HL-60 (cell line): ENCODE results near the gene MCM3AP.
A peak's percentile ranks its signal among the peaks of the same experiment; 100 is the strongest.

Source experiments
- DNase-seq, 2 experiments: peaks; one replicate each; pipeline ENCODE4 v3.0.0-alpha.2; 2010 to 2020; ENCODE audit warnings: low read depth in 1 of 2, low spot score in 1 of 2
- H3K27ac ChIP-seq: fragments of 250-450 bp; sonication (Bioruptor Pico); replicated peaks from 2 replicates; pipeline ENCODE4 v1.5.1; 2020; ENCODE audit warnings: mild to moderate bottlenecking, moderate library complexity
- H3K27me3 ChIP-seq: fragments of 250-450 bp; sonication (Bioruptor Pico); 2 replicates; pipeline ENCODE4 v1.5.1; 2021; ENCODE audit warnings: mild to moderate bottlenecking, moderate library complexity; ENCODE audit not compliant: insufficient read depth, poor library complexity, severe bottlenecking
- H3K4me3 ChIP-seq: replicated peaks from 2 replicates; pipeline ENCODE4 v1.5.1; 2011; ENCODE audit warnings: mild to moderate bottlenecking, control low read depth, low read length; ENCODE audit not compliant: insufficient read depth
- CTCF ChIP-seq: IDR thresholded peaks from one replicate; pipeline ENCODE4 v1.5.1; 2011; ENCODE audit warnings: low read length, control low read depth, inconsistent platforms; ENCODE audit not compliant: insufficient read depth
- GABPA ChIP-seq: IDR thresholded peaks from 2 replicates; pipeline ENCODE4 v1.6.1; 2012; ENCODE audit warnings: low read depth
- POLR2AphosphoS5 ChIP-seq: IDR thresholded peaks from 2 replicates; pipeline ENCODE4 v1.6.1; 2012; ENCODE audit warnings: low read depth
- SPI1 ChIP-seq: IDR thresholded peaks from 2 replicates; pipeline ENCODE4 v1.6.1; 2012; ENCODE audit warnings: low read depth, mild to moderate bottlenecking, borderline replicate concordance
- TF ChIP-seq, protein P1 (sequence below): IDR thresholded peaks from 2 replicates; pipeline ENCODE4 v1.6.1; 2012; ENCODE audit warnings: low read depth; ENCODE audit not compliant: insufficient replicate concordance

MCM3AP gene

GRCh38 chr21:46191686-46192575 is 93.5 kb downstream of the MCM3AP start:
- no peak overlapping the region for H3K27ac ChIP-seq
- TF ChIP-seq, protein P1, sequence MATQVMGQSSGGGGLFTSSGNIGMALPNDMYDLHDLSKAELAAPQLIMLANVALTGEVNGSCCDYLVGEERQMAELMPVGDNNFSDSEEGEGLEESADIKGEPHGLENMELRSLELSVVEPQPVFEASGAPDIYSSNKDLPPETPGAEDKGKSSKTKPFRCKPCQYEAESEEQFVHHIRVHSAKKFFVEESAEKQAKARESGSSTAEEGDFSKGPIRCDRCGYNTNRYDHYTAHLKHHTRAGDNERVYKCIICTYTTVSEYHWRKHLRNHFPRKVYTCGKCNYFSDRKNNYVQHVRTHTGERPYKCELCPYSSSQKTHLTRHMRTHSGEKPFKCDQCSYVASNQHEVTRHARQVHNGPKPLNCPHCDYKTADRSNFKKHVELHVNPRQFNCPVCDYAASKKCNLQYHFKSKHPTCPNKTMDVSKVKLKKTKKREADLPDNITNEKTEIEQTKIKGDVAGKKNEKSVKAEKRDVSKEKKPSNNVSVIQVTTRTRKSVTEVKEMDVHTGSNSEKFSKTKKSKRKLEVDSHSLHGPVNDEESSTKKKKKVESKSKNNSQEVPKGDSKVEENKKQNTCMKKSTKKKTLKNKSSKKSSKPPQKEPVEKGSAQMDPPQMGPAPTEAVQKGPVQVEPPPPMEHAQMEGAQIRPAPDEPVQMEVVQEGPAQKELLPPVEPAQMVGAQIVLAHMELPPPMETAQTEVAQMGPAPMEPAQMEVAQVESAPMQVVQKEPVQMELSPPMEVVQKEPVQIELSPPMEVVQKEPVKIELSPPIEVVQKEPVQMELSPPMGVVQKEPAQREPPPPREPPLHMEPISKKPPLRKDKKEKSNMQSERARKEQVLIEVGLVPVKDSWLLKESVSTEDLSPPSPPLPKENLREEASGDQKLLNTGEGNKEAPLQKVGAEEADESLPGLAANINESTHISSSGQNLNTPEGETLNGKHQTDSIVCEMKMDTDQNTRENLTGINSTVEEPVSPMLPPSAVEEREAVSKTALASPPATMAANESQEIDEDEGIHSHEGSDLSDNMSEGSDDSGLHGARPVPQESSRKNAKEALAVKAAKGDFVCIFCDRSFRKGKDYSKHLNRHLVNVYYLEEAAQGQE: no peak
- TF ChIP-seq SPI1: no peak
- TF ChIP-seq POLR2AphosphoS5: 0 out of 2 replicates have a peak, but pooled peaks have one; percentile 13
- no peak for TF ChIP-seq CTCF
- no peak for TF ChIP-seq GABPA
- DNase-seq: no peak
- no peak overlapping the region for H3K4me3 ChIP-seq
- no peaks in the 10 kb centered on the region for H3K27me3 ChIP-seq

- no peak for DNase-seq
- H3K27ac ChIP-seq: no peak overlapping the region
These were observed 94.1 kb downstream of the MCM3AP start for GRCh38 chr21:46191257-46191685.

More at GRCh38 chr21:46191257-46191685, 94.1 kb downstream of the MCM3AP start:
- H3K27me3 ChIP-seq: no peaks in the 10 kb centered on the region
- TF ChIP-seq POLR2AphosphoS5 (no peak), CTCF (no peak), SPI1 (no peak), GABPA (no peak)
- TF ChIP-seq, protein P1: no peak
- H3K4me3 ChIP-seq: no peak overlapping the region
